ENCODE results near the gene YAF2. TPM values are rescaled to one million over a fixed set of nuclear protein-coding genes. Genes with fewer than 3 reads are reported as not detected.

The YAF2 gene
- total RNA-seq, 1 experiment from 2014 or later, result 49.6 TPM

GRCh38 chr12:42130672-42131402 is 107.2 kb downstream of the YAF2 start:
- Mint-ChIP-seq H3K4me3 (ENCODE audit: unreplicated experiment) (peak overlapping the region; percentile 66), H3K27me3 (ENCODE audit: insufficient read depth, unreplicated experiment) (no peaks in the 10 kb centered on the region), H3K36me3 (ENCODE audit: insufficient read depth, unreplicated experiment) (no peaks in the 10 kb centered on the region), H3K9me3 (ENCODE audit: unreplicated experiment) (no peaks in the 10 kb centered on the region), H3K27ac (ENCODE audit: low read depth, unreplicated experiment) (peak overlapping the region; percentile 74), H3K4me1 (ENCODE audit: insufficient read depth, unreplicated experiment) (peaks cover 37% of the 10 kb centered on the region)
- intact Hi-C loops (cut with micrococcal nuclease), result no loop called here
- peak; percentile 74 for DNase-seq (ENCODE audit: unreplicated experiment)
- ChIA-PET POLR2A (interaction anchor here (0.7 to 2.7 kb wide), 9 partner anchors 11 to 353 kb away, joined by 3 to 18 read pairs (median 4); partner anchors contain the start of genes GXYLT1, PPHLN1 and ZCRB1), CTCF (interaction anchor here (0.6 to 1.9 kb wide), 18 partner anchors 9 to 1207 kb away, joined by 3 to 16 read pairs (median 3); no protein-coding TSS in a partner anchor)
- no TSS peak for BruUV-seq (replicated peaks)
- no peak for TF ChIP-seq CTCF (IDR thresholded peaks at IDR 0.05; ENCODE audit: unreplicated experiment)

GRCh38 chr12:42129595-42130204 is 108.3 kb downstream of the YAF2 start:
- H3K36me3 Mint-ChIP-seq (ENCODE audit: insufficient read depth, unreplicated experiment), result no peaks in the 10 kb centered on the region
- H3K9me3 Mint-ChIP-seq (ENCODE audit: unreplicated experiment), result no peaks in the 10 kb centered on the region
- peaks cover 26% of the 10 kb centered on the region for H3K4me1 Mint-ChIP-seq (ENCODE audit: insufficient read depth, unreplicated experiment)
- H3K27me3 Mint-ChIP-seq (ENCODE audit: insufficient read depth, unreplicated experiment), result no peaks in the 10 kb centered on the region
- POLR2A ChIA-PET, result no interaction called here
- H3K27ac Mint-ChIP-seq (ENCODE audit: low read depth, unreplicated experiment), result peak overlapping the region; percentile 74
- intact Hi-C loops (cut with micrococcal nuclease), result loop anchor here (1.0 to 5.0 kb wide), 4 partner anchors 203 to 1153 kb away; no protein-coding TSS in a partner anchor
- no TSS peak for BruUV-seq (replicated peaks)
- CTCF ChIA-PET, result interaction anchor here (0.6 to 2.9 kb wide), 8 partner anchors 34 to 1243 kb away, joined by 3 to 36 read pairs (median 5); no protein-coding TSS in a partner anchor
- peak; percentile 81 for DNase-seq (ENCODE audit: unreplicated experiment)
- peak overlapping the region; percentile 66 for H3K4me3 Mint-ChIP-seq (ENCODE audit: unreplicated experiment)
- TF ChIP-seq CTCF (IDR thresholded peaks at IDR 0.05; ENCODE audit: unreplicated experiment), result peak; percentile 73

- no peak overlapping the region for H3K4me3 Mint-ChIP-seq (ENCODE audit: unreplicated experiment)
Measured at GRCh38 chr12:42128888-42129287, 109.2 kb downstream of the YAF2 start.

More at GRCh38 chr12:42128888-42129287, 109.2 kb downstream of the YAF2 start:
- no peak for DNase-seq (ENCODE audit: unreplicated experiment)
- no peak overlapping the region for H3K27ac Mint-ChIP-seq (ENCODE audit: low read depth, unreplicated experiment)
- intact Hi-C loops (cut with micrococcal nuclease), result loop anchor here (1.0 to 5.0 kb wide), 4 partner anchors 203 to 1153 kb away; no protein-coding TSS in a partner anchor
- H3K4me1 Mint-ChIP-seq (ENCODE audit: insufficient read depth, unreplicated experiment), result peaks cover 21% of the 10 kb centered on the region
- TF ChIP-seq CTCF (IDR thresholded peaks at IDR 0.05; ENCODE audit: unreplicated experiment), result no peak
- no peaks in the 10 kb centered on the region for H3K9me3 Mint-ChIP-seq (ENCODE audit: unreplicated experiment)
- no peaks in the 10 kb centered on the region for H3K36me3 Mint-ChIP-seq (ENCODE audit: insufficient read depth, unreplicated experiment)
- POLR2A ChIA-PET, result interaction anchor here (1.1 kb wide), 1 partner anchor 253 kb away, joined by 3 read pairs; no protein-coding TSS in a partner anchor
- CTCF ChIA-PET, result interaction anchor here (0.6 to 2.9 kb wide), 9 partner anchors 9 to 1244 kb away, joined by 3 to 36 read pairs (median 5); no protein-coding TSS in a partner anchor
- no peaks in the 10 kb centered on the region for H3K27me3 Mint-ChIP-seq (ENCODE audit: insufficient read depth, unreplicated experiment)
- BruUV-seq (replicated peaks), result no TSS peak
